Ascending aorta (tissue), 2 donors: ENCODE measurements around the gene BRD4. TPM values are rescaled to one million over a fixed set of nuclear protein-coding genes. Genes with fewer than 3 reads are reported as not detected.

Experiments used
- DNase-seq, 2 donors: peaks; one replicate each; pipeline ENCODE4 v3.0.0-alpha.2; 2019; ENCODE audit warnings: low spot score in 2 of 2
- H3K27ac ChIP-seq, 2 donors: fragments of 200-600 bp; sonication (generic); one replicate each; pipeline ENCODE4 v1.5.1; 2016 to 2017; ENCODE audit warnings: mild to moderate bottlenecking in 1 of 2
- H3K27me3 ChIP-seq: fragments of 200-600 bp; sonication (generic); one replicate; pipeline ENCODE4 v1.5.1; 2017
- H3K36me3 ChIP-seq, 2 donors: fragments of 200-600 bp; sonication (generic); one replicate each; pipeline ENCODE4 v1.5.1; 2016
- H3K4me1 ChIP-seq, 2 donors: fragments of 200-600 bp; sonication (generic); one replicate each; pipeline ENCODE4 v1.5.1; 2016 to 2017; ENCODE audit warnings: mild to moderate bottlenecking in 1 of 2
- H3K4me3 ChIP-seq, 2 donors: fragments of 200-600 bp; sonication (generic); one replicate each; pipeline ENCODE4 v1.5.1; 2016 to 2017; ENCODE audit warnings: mild to moderate bottlenecking in 1 of 2
- H3K9me3 ChIP-seq, 2 donors: fragments of 200-600 bp; sonication (generic); one replicate each; pipeline ENCODE4 v1.5.1; 2016
- CTCF ChIP-seq, 3 experiments: fragments of 200-600 bp in 2 of 3; fragments of 450-650 bp in 1 of 3; sonication (generic) in 2 of 3; IDR thresholded peaks; one replicate each; pipeline ENCODE4 v1.5.1; 2016 to 2019; ENCODE audit warnings: antibody characterized with exemption in 3 of 3, mild to moderate bottlenecking in 1 of 3, moderate library complexity in 1 of 3
- intact Hi-C: fragments of 100-400 bp; cut with DNase I; formaldehyde crosslinking; loops from one replicate; pipeline ENCODE4 v1.15.1; 2023
- total RNA-seq: library from RNA; depleted of rRNA; stranded (reverse); fragments of >200 nt; gene quantifications from one replicate; pipeline ENCODE4 v1.1.0, GENCODE V29; 2016

The BRD4 gene
- total RNA-seq, 1 donor from 2014 or later, result 55.3 TPM

GRCh38 chr19:15268928-15269253 lies 63.4 kb downstream of the BRD4 start:
- no peak for TF ChIP-seq CTCF (IDR thresholded peaks at IDR 0.05)
- no peak overlapping the region for H3K4me3 ChIP-seq
- H3K4me1 ChIP-seq, result peaks cover 19 to 60% of the 10 kb centered on the region in 2 donors
- no peaks in the 10 kb centered on the region for H3K27me3 ChIP-seq
- intact Hi-C loops, result no loop called here
- peaks cover 44 to 71% of the 10 kb centered on the region in 2 donors for H3K36me3 ChIP-seq
- H3K9me3 ChIP-seq, result no peaks in the 10 kb centered on the region
- DNase-seq, result no peak
- H3K27ac ChIP-seq, result peak overlapping the region in 1 of 2 donors; percentile 0

- Histone ChIP-seq H3K9me3 (no peaks in the 10 kb centered on the region), H3K4me3 (no peak overlapping the region), H3K27me3 (no peaks in the 10 kb centered on the region), H3K27ac (peak overlapping the region in 1 of 2 donors; percentile 0), H3K36me3 (peaks cover 49 to 76% of the 10 kb centered on the region in 2 donors), H3K4me1 (peaks cover 22 to 59% of the 10 kb centered on the region in 2 donors)
- TF ChIP-seq CTCF (IDR thresholded peaks at IDR 0.05), result no peak
- DNase-seq, result no peak
- intact Hi-C loops, result no loop called here
Measured at GRCh38 chr19:15268192-15268927, 64.0 kb downstream of the BRD4 start.

GRCh38 chr19:15266683-15267082 lies 65.7 kb downstream of the BRD4 start:
- intact Hi-C loops, result loop anchor here (1.0 to 2.0 kb wide), 2 partner anchors 14 kb away; no protein-coding TSS in a partner anchor
- peaks cover 19 to 48% of the 10 kb centered on the region in 2 donors for H3K4me1 ChIP-seq
- no peak for DNase-seq
- no peak overlapping the region for H3K4me3 ChIP-seq
- H3K36me3 ChIP-seq, result peaks cover 52 to 81% of the 10 kb centered on the region in 2 donors
- no peaks in the 10 kb centered on the region for H3K27me3 ChIP-seq
- no peak for TF ChIP-seq CTCF (IDR thresholded peaks at IDR 0.05)
- peak overlapping the region in 1 of 2 donors; percentile 61 for H3K27ac ChIP-seq
- H3K9me3 ChIP-seq, result no peaks in the 10 kb centered on the region

GRCh38 chr19:15265850-15266248 lies 66.5 kb downstream of the BRD4 start:
- TF ChIP-seq CTCF (IDR thresholded peaks at IDR 0.05), result no peak
- Histone ChIP-seq H3K27ac (peak overlapping the region; percentile 69 to 83), H3K9me3 (no peaks in the 10 kb centered on the region), H3K4me3 (no peak overlapping the region), H3K27me3 (no peaks in the 10 kb centered on the region), H3K4me1 (peaks cover 19 to 43% of the 10 kb centered on the region in 2 donors), H3K36me3 (peaks cover 49 to 81% of the 10 kb centered on the region in 2 donors)
- DNase-seq, result peak; percentile 77 to 97
- intact Hi-C loops, result loop anchor here (1.0 to 2.0 kb wide), 3 partner anchors 14 to 65 kb away; no protein-coding TSS in a partner anchor

- Histone ChIP-seq H3K4me3 (no peak overlapping the region), H3K9me3 (no peaks in the 10 kb centered on the region), H3K27me3 (no peaks in the 10 kb centered on the region), H3K27ac (peak overlapping the region; percentile 69 to 83), H3K36me3 (peaks cover 47 to 81% of the 10 kb centered on the region in 2 donors), H3K4me1 (peaks cover 19 to 43% of the 10 kb centered on the region in 2 donors)
- intact Hi-C loops, result loop anchor here (2.0 kb wide), 1 partner anchor 65 kb away; no protein-coding TSS in a partner anchor
- no peak for DNase-seq
- TF ChIP-seq CTCF (IDR thresholded peaks at IDR 0.05), result no peak
Measured at GRCh38 chr19:15265214-15265849, 67.0 kb downstream of the BRD4 start.
